Measurements from ENCODE around the gene MLXIPL.

DNA sequence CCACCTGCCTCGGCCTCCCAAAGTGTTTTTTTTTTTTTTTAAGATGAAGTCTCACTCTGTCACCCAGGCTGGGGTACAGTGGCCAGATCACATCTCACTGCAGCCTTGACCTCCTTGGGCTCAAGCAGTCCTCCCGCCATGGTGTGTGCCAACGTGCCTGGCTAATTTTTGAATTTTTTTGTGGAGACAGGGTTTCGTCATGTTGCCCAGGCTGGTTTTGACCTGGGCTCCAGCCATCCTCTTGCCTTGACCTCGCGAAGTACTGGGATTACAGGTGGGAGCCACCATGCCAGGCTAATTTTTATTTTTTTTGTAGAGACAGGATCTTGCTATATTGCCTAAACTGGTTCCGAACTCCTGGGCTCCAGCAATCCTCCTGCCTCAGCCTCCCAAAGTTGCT is 9.0 kb upstream of the MLXIPL start:
- no peak for TF ChIP-seq EZH2 (IDR thresholded peaks at IDR 0.05; ENCODE audit: borderline replicate concordance, low read depth, low read length, poor library complexity, severe bottlenecking)
- TF ChIP-seq, protein P1, sequence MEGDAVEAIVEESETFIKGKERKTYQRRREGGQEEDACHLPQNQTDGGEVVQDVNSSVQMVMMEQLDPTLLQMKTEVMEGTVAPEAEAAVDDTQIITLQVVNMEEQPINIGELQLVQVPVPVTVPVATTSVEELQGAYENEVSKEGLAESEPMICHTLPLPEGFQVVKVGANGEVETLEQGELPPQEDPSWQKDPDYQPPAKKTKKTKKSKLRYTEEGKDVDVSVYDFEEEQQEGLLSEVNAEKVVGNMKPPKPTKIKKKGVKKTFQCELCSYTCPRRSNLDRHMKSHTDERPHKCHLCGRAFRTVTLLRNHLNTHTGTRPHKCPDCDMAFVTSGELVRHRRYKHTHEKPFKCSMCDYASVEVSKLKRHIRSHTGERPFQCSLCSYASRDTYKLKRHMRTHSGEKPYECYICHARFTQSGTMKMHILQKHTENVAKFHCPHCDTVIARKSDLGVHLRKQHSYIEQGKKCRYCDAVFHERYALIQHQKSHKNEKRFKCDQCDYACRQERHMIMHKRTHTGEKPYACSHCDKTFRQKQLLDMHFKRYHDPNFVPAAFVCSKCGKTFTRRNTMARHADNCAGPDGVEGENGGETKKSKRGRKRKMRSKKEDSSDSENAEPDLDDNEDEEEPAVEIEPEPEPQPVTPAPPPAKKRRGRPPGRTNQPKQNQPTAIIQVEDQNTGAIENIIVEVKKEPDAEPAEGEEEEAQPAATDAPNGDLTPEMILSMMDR (conservative IDR thresholded peaks at IDR 0.05; ENCODE audit: low read depth, low read length), result no peak
